Uterine smooth muscle cell (primary cell): ENCODE data around the gene LIMS4. TPM values are rescaled to one million over a fixed set of nuclear protein-coding genes. Genes with fewer than 3 reads are reported as not detected.

Experiments used
- total RNA-seq: library from RNA; depleted of rRNA; stranded (reverse); fragments of >200 nt; gene quantifications from 2 replicates; pipeline ENCODE4 v1.2.3, GENCODE V29; 2014

LIMS4 gene, protein sequence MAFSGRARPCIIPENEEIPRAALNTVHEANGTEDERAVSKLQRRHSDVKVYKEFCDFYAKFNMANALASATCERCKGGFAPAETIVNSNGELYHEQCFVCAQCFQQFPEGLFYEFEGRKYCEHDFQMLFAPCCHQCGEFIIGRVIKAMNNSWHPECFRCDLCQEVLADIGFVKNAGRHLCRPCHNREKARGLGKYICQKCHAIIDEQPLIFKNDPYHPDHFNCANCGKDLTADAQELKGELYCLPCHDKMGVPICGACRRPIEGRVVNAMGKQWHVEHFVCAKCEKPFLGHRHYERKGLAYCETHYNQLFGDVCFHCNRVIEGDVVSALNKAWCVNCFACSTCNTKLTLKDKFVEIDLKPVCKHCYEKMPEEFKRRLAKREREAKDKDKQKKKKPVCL
- total RNA-seq = 10.0 and 12.5 TPM in 2 replicates

DNA sequence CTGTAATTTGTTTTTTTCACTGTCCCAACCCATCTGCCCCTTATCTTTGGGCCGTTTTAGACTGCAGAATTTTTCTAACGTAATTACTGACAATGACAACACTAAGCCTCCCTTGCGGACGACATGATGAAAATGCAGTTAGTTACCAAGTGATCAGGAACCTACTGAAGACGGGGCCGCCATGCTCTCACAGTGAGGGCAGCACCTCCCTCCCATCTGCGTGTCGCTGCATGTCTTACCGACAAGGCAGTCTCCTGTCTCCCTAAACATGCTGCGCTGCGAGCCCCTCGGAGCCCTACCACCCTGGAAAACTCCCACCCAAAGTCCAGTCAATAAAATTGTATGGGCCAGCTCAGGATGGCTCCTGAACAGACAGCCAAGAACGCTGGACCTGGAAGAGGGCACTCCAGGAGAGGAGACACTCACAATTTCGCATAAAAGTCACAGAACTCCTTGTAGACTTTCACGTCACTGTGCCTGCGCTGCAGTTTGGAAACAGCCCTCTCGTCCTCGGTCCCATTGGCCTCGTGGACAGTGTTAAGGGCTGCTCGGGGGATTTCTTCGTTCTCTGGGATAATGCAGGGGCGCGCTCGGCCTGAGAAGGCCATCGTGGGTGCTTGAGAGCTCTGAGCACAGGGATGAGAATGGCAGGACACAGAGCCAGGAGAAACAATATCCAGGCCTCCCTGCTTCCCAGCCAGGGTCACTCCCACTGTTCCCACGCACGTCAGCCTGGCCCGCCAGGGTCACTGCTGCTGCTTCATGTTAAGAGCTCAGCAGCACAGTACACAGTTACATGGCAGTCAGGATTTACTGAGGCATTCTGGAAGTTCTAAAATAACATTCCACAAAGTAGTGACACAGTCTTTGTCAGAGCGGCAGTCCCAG is at the start of gene LIMS4:
Gene LIMS4, minus strand, starts transcription at position 646 of the 888 bp plus-strand sequence. Its CDS starts 38 bp downstream, at position 608.

Other genes with a start within 250 kb of the LIMS4 start
- gene RGPD6, start 104.4 kb upstream of the LIMS4 start, total RNA-seq = 24.9 and 51.2 TPM in 2 replicates
- 20.4 and 100 TPM in 2 replicates for gene BUB1, start 205.2 kb upstream of the LIMS4 start, total RNA-seq